CD14-positive monocyte (primary cell): ENCODE measurements around the gene CLDN5. TPM values are rescaled to one million over a fixed set of nuclear protein-coding genes. Genes with fewer than 3 reads are reported as not detected.

ENCODE experiments used
- DNase-seq, 3 donors: peaks; one replicate each; pipeline ENCODE4 v3.0.0-alpha.2; 2011 to 2022
- H2AFZ ChIP-seq: 2 replicates; pipeline ENCODE4 v1.6.0; 2012; ENCODE audit warnings: mild to moderate bottlenecking, low read depth, low read length, inconsistent platforms; ENCODE audit not compliant: insufficient read depth, poor library complexity, severe bottlenecking
- H3K27ac ChIP-seq, 2 donors: 1 replicate in 1 of 2; 2 replicates in 1 of 2; pipeline ENCODE4 v1.5.1; 2012 to 2013; ENCODE audit warnings: low read length in 2 of 2, control low read depth in 1 of 2, inconsistent platforms in 1 of 2, low read depth in 1 of 2, mild to moderate bottlenecking in 1 of 2
- H3K27me3 ChIP-seq, 2 donors: one replicate each; pipeline versions ENCODE4 v1.6.0 to v1.6.1; 2011 to 2013; ENCODE audit warnings: low read length in 2 of 2; ENCODE audit not compliant: control insufficient read depth in 2 of 2, insufficient read depth in 2 of 2
- H3K36me3 ChIP-seq, 2 donors: replicated peaks in 1 of 2; 1 replicate in 1 of 2; 2 replicates in 1 of 2; pipeline versions ENCODE4 v1.5.1 to v1.6.1; 2012 to 2013; ENCODE audit warnings: low read length in 2 of 2, control low read depth in 1 of 2, inconsistent platforms in 1 of 2, mild to moderate bottlenecking in 1 of 2; ENCODE audit not compliant: insufficient read depth in 2 of 2, control insufficient read depth in 1 of 2
- H3K4me1 ChIP-seq, 2 donors: 1 replicate in 1 of 2; 2 replicates in 1 of 2; pipeline versions ENCODE4 v1.5.1 to v1.6.1; 2012 to 2013; ENCODE audit warnings: low read length in 2 of 2, control low read depth in 1 of 2, inconsistent platforms in 1 of 2, mild to moderate bottlenecking in 1 of 2, moderate library complexity in 1 of 2; ENCODE audit not compliant: insufficient read depth in 2 of 2, control insufficient read depth in 1 of 2
- H3K4me2 ChIP-seq: replicated peaks from 2 replicates; pipeline ENCODE3; 2012; ENCODE audit warnings: low read length, moderate library complexity, mild to moderate bottlenecking; ENCODE audit not compliant: poor library complexity, severe bottlenecking; ENCODE audit errors: extremely low read depth
- H3K4me3 ChIP-seq, 3 experiments: fragments of 200-600 bp in 1 of 3; sonication (generic) in 1 of 3; replicated peaks in 1 of 3; 1 replicate in 2 of 3; 2 replicates in 1 of 3; pipeline ENCODE4 v1.5.1; 2011 to 2013; ENCODE audit warnings: low read length in 3 of 3, mild to moderate bottlenecking in 3 of 3, control low read depth in 2 of 3, low read depth in 2 of 3, inconsistent platforms in 1 of 3, moderate library complexity in 1 of 3
- H3K79me2 ChIP-seq: 2 replicates; pipeline ENCODE4 v1.6.0; 2012; ENCODE audit warnings: mild to moderate bottlenecking, control low read depth, inconsistent platforms, low read length, moderate library complexity; ENCODE audit not compliant: insufficient read depth
- H3K9ac ChIP-seq: 2 replicates; pipeline ENCODE4 v1.6.0; 2017; ENCODE audit warnings: low read length, mild to moderate bottlenecking; ENCODE audit not compliant: insufficient read depth, poor library complexity, severe bottlenecking
- H3K9me3 ChIP-seq, 2 donors: replicated peaks in 1 of 2; 1 replicate in 1 of 2; 2 replicates in 1 of 2; pipeline versions ENCODE4 v1.5.1 to v1.6.1; 2012 to 2013; ENCODE audit warnings: low read length in 2 of 2, control low read depth in 1 of 2; ENCODE audit not compliant: control insufficient read depth in 1 of 2, insufficient read depth in 1 of 2
- H4K20me1 ChIP-seq: 2 replicates; pipeline ENCODE4 v1.6.0; 2012; ENCODE audit warnings: mild to moderate bottlenecking, low read length, control low read depth, moderate library complexity; ENCODE audit not compliant: insufficient read depth
- H3K27ac Mint-ChIP-seq, 7 donors: one replicate each; pipeline ENCODE4 v1.8.0; 2020; ENCODE audit warnings: mild to moderate bottlenecking in 7 of 7, mixed read lengths in 7 of 7, moderate library complexity in 6 of 7, inconsistent platforms in 2 of 7
- H3K27me3 Mint-ChIP-seq, 3 donors: one replicate each; pipeline ENCODE4 v1.8.0; 2021 to 2022; ENCODE audit warnings: low read depth in 3 of 3, mild to moderate bottlenecking in 3 of 3, mixed read lengths in 3 of 3, moderate library complexity in 3 of 3, inconsistent platforms in 1 of 3
- H3K36me3 Mint-ChIP-seq, 2 donors: one replicate each; pipeline ENCODE4 v1.8.0; 2020; ENCODE audit warnings: mixed read lengths in 2 of 2, inconsistent platforms in 1 of 2, mild to moderate bottlenecking in 1 of 2
- H3K4me1 Mint-ChIP-seq: one replicate; pipeline ENCODE4 v1.8.0; 2020; ENCODE audit warnings: mild to moderate bottlenecking, mixed read lengths
- H3K4me3 Mint-ChIP-seq, 2 donors: one replicate each; pipeline ENCODE4 v1.8.0; 2020; ENCODE audit warnings: mild to moderate bottlenecking in 2 of 2, mixed read lengths in 2 of 2, moderate library complexity in 1 of 2
- H3K9me3 Mint-ChIP-seq, 7 donors: one replicate each; pipeline ENCODE4 v1.8.0; 2020 to 2022; ENCODE audit warnings: mixed read lengths in 7 of 7, mild to moderate bottlenecking in 6 of 7, moderate library complexity in 6 of 7, inconsistent platforms in 2 of 7
- CTCF ChIP-seq: fragments of 200-600 bp; IDR thresholded peaks from one replicate; pipeline ENCODE4 v1.8.0; 2022; ENCODE audit warnings: antibody characterized with exemption, mild to moderate bottlenecking
- whole genome bisulfite sequencing: methylation state at CpG from one replicate; pipeline ENCODE4 v1.1.5; 2013; ENCODE audit warnings: missing lambda C conversion rate; ENCODE audit not compliant: insufficient coverage; 5-methylcytosine and 5-hydroxymethylcytosine counted together
- intact Hi-C, 2 donors: fragments of 100-400 bp; cut with micrococcal nuclease; formaldehyde crosslinking; loops; one replicate each; pipeline versions ENCODE4 v1.15.0 to v1.15.1; 2023
- polyA plus RNA-seq, 3 donors: library from polyadenylated mRNA; depleted of rRNA in 1 of 3; unstranded in 2 of 3; stranded (reverse) in 1 of 3; fragments of 300-500 nt in 2 of 3; fragments of >200 nt in 1 of 3; fragmentation: Illumina TruSeq in 2 of 3; gene quantifications; 1 replicate in 2 of 3; 2 replicates in 1 of 3; pipeline ENCODE4 v1.2.3, GENCODE V29; 2012 to 2021

Gene CLDN5
- polyA plus RNA-seq, 3 donors: 0.05 to 0.35 (median 0.27) TPM

- H3K9me3 ChIP-seq: no peaks in the 10 kb centered on the region
- H3K36me3 ChIP-seq: no peaks in the 10 kb centered on the region
- H4K20me1 ChIP-seq: no peaks in the 10 kb centered on the region
- intact Hi-C loops: no loop called here
- no peaks in the 10 kb centered on the region for H3K36me3 Mint-ChIP-seq
- H3K4me1 Mint-ChIP-seq: peaks cover 8% of the 10 kb centered on the region
- H3K27me3 ChIP-seq: no peaks in the 10 kb centered on the region
- H3K9ac ChIP-seq: no peak overlapping the region
- H3K27ac Mint-ChIP-seq: no peak overlapping the region
- DNase-seq: no peak
- no peak for TF ChIP-seq CTCF
- H3K79me2 ChIP-seq: no peaks in the 10 kb centered on the region
- no peaks in the 10 kb centered on the region for H3K4me1 ChIP-seq
- no peak overlapping the region for H3K27ac ChIP-seq
- no CpG with 5 or more reads among the region's 8 CpGs for WGBS
- H3K4me3 Mint-ChIP-seq: no peak overlapping the region
- no peak overlapping the region for H2AFZ ChIP-seq
- H3K4me2 ChIP-seq: no peak overlapping the region
- peaks cover 0 to 4% (median 0%) of the 10 kb centered on the region in 7 donors for H3K9me3 Mint-ChIP-seq
- no peak overlapping the region for H3K4me3 ChIP-seq
- H3K27me3 Mint-ChIP-seq: peaks cover 8 to 13% (median 9%) of the 10 kb centered on the region in 3 donors
Measured at GRCh38 chr22:19547620-19548019, 23.4 kb upstream of the CLDN5 start.

GRCh38 chr22:19546680-19547079 is 22.5 kb upstream of the CLDN5 start:
- Mint-ChIP-seq H3K9me3 (peaks cover 0 to 4% (median 0%) of the 10 kb centered on the region in 7 donors), H3K4me1 (peaks cover 8% of the 10 kb centered on the region), H3K27ac (no peak overlapping the region), H3K36me3 (no peaks in the 10 kb centered on the region), H3K4me3 (no peak overlapping the region), H3K27me3 (peaks cover 4 to 13% (median 9%) of the 10 kb centered on the region in 3 donors)
- Histone ChIP-seq H3K27ac (no peak overlapping the region), H3K79me2 (no peaks in the 10 kb centered on the region), H3K4me3 (no peak overlapping the region), H3K9ac (no peak overlapping the region), H3K4me1 (no peaks in the 10 kb centered on the region), H3K36me3 (no peaks in the 10 kb centered on the region), H3K4me2 (no peak overlapping the region), H3K9me3 (no peaks in the 10 kb centered on the region), H4K20me1 (no peaks in the 10 kb centered on the region), H2AFZ (no peak overlapping the region), H3K27me3 (no peaks in the 10 kb centered on the region)
- WGBS: 33% methylated on average over 3 of the region's 6 CpGs
- DNase-seq: no peak
- intact Hi-C loops: no loop called here
- TF ChIP-seq CTCF: no peak
